ENCODE measurements around the gene CPAMD8.

DNA sequence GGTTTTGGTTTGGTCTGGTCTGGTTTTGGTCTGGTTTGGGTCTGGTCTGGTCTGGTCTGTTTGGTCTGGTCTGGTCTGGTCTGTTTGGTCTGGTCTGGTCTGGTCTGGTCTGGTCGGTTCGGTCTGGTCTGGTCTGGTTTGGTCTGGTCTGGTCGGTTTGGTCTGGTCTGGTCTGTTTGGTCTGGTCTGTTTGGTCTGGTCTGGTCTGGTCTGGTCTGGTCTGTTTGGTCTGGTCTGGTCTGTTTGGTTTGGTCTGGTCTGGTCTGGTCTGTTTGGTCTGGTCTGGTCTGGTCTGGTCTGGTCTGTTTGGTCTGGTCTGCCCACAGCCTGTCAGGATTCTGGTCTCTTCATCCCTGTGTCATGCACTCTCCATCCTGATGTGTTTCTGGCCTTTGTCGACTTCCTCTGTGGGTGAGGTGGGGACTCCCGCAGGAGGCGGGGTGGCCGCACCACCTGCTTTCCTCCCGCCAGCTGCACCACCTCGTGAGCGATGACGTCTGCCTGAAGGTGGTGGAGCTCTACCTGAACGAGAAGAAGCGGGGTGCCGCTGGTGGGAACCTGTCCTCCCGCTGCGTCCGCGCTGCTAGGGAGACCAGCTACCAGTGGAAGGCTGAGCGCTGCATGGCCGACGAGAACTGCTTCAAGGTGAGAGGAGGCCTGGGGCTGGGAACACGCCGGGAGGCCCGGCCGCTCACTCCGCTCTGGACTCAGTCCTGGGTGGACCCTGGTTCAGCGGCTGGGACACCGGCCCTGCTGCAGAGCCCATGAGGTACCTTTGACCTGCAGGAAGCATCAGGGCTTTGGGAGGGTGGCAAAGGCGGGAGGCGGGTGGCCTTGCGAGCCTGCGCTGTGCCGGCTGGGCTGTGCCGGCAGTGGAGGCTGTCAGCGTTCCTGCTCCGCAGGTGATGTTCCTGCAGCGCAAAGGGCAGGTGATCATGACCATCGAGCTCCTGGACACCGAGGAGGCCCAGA, 150.7 kb downstream of the CPAMD8 start:
- TF ChIP-seq POLR2A (IDR thresholded peaks at IDR 0.05) = no peak
- TF ChIP-seq, protein P1, sequence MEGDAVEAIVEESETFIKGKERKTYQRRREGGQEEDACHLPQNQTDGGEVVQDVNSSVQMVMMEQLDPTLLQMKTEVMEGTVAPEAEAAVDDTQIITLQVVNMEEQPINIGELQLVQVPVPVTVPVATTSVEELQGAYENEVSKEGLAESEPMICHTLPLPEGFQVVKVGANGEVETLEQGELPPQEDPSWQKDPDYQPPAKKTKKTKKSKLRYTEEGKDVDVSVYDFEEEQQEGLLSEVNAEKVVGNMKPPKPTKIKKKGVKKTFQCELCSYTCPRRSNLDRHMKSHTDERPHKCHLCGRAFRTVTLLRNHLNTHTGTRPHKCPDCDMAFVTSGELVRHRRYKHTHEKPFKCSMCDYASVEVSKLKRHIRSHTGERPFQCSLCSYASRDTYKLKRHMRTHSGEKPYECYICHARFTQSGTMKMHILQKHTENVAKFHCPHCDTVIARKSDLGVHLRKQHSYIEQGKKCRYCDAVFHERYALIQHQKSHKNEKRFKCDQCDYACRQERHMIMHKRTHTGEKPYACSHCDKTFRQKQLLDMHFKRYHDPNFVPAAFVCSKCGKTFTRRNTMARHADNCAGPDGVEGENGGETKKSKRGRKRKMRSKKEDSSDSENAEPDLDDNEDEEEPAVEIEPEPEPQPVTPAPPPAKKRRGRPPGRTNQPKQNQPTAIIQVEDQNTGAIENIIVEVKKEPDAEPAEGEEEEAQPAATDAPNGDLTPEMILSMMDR (IDR thresholded peaks at IDR 0.05) = no peak

All from right lobe of liver (tissue), 4 donors.